Esophagus muscularis mucosa (tissue), 4 donors: Measurements from ENCODE around the gene HOXD8.

Experiments used
- EP300 ChIP-seq: sonication (generic); formaldehyde crosslinking; IDR thresholded peaks from one replicate; pipeline ENCODE4 v1.6.1; 2017; ENCODE audit warnings: antibody characterized with exemption
- POLR2A ChIP-seq: fragments of 450-650 bp; IDR thresholded peaks from one replicate; pipeline ENCODE4 v1.6.1; 2017; ENCODE audit warnings: antibody characterized with exemption, moderate library complexity, mild to moderate bottlenecking, low read depth
- TF ChIP-seq, protein P1 (sequence below), 3 experiments: fragments of 200-600 bp in 2 of 3; fragments of 450-650 bp in 1 of 3; sonication (generic) in 2 of 3; IDR thresholded peaks; one replicate each; pipeline ENCODE4 v1.5.1; 2017 to 2019; ENCODE audit warnings: antibody characterized with exemption in 3 of 3, mild to moderate bottlenecking in 2 of 3, moderate library complexity in 1 of 3

- TF ChIP-seq, protein P1, sequence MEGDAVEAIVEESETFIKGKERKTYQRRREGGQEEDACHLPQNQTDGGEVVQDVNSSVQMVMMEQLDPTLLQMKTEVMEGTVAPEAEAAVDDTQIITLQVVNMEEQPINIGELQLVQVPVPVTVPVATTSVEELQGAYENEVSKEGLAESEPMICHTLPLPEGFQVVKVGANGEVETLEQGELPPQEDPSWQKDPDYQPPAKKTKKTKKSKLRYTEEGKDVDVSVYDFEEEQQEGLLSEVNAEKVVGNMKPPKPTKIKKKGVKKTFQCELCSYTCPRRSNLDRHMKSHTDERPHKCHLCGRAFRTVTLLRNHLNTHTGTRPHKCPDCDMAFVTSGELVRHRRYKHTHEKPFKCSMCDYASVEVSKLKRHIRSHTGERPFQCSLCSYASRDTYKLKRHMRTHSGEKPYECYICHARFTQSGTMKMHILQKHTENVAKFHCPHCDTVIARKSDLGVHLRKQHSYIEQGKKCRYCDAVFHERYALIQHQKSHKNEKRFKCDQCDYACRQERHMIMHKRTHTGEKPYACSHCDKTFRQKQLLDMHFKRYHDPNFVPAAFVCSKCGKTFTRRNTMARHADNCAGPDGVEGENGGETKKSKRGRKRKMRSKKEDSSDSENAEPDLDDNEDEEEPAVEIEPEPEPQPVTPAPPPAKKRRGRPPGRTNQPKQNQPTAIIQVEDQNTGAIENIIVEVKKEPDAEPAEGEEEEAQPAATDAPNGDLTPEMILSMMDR (IDR thresholded peaks at IDR 0.05) = no peak
- TF ChIP-seq EP300 (no peak), POLR2A (no peak)
Measured at GRCh38 chr2:176181551-176181950, 52.0 kb downstream of the HOXD8 start.
